ENCODE data around the gene TMEM178B. TPM values are rescaled to one million over a fixed set of nuclear protein-coding genes. Genes with fewer than 3 reads are reported as not detected.
A peak's percentile ranks its signal among the peaks of the same experiment; 100 is the strongest.

Gene TMEM178B
- total and polyA plus RNA-seq, 9 donors: 0.40 to 1.1 (median 0.58) TPM

GRCh38 chr7:141272417-141272816, 198.6 kb downstream of the TMEM178B start:
- no peak overlapping the region for H3K27ac ChIP-seq (ENCODE audit: low read length)
- no peak for DNase-seq
- H3K9me3 ChIP-seq (replicated peaks; ENCODE audit: control insufficient read depth, low read depth, low read length): no peaks in the 10 kb centered on the region
- 56% methylated on average over 2 of the region's 2 CpGs for WGBS (ENCODE audit: insufficient coverage)
- no peak overlapping the region for H3K4me3 ChIP-seq (ENCODE audit: low read length)
- H3K36me3 ChIP-seq (ENCODE audit: control insufficient read depth, insufficient read depth, low read length): no peaks in the 10 kb centered on the region
- H3K4me1 ChIP-seq (ENCODE audit: control insufficient read depth, insufficient read depth, low read length): no peaks in the 10 kb centered on the region
- H3K27me3 ChIP-seq (ENCODE audit: control insufficient read depth, insufficient read depth, low read length): no peaks in the 10 kb centered on the region

GRCh38 chr7:141275350-141275749, 201.5 kb downstream of the TMEM178B start:
- H3K36me3 ChIP-seq (ENCODE audit: control insufficient read depth, insufficient read depth, low read length): no peaks in the 10 kb centered on the region
- no peak for DNase-seq
- H3K9me3 ChIP-seq (replicated peaks; ENCODE audit: control insufficient read depth, low read depth, low read length): no peaks in the 10 kb centered on the region
- H3K4me1 ChIP-seq (ENCODE audit: control insufficient read depth, insufficient read depth, low read length): no peaks in the 10 kb centered on the region
- no peak overlapping the region for H3K4me3 ChIP-seq (ENCODE audit: low read length)
- no peak overlapping the region for H3K27ac ChIP-seq (ENCODE audit: low read length)
- H3K27me3 ChIP-seq (ENCODE audit: control insufficient read depth, insufficient read depth, low read length): no peaks in the 10 kb centered on the region
- 60% methylated on average over 1 of the region's 2 CpGs for WGBS (ENCODE audit: insufficient coverage)

- WGBS (ENCODE audit: insufficient coverage): 73% methylated on average over 4 of the region's 4 CpGs
- Histone ChIP-seq H3K27me3 (ENCODE audit: control insufficient read depth, insufficient read depth, low read length) (no peaks in the 10 kb centered on the region), H3K27ac (ENCODE audit: low read length) (no peak overlapping the region), H3K36me3 (ENCODE audit: control insufficient read depth, insufficient read depth, low read length) (no peaks in the 10 kb centered on the region), H3K4me3 (ENCODE audit: low read length) (no peak overlapping the region), H3K9me3 (replicated peaks; ENCODE audit: control insufficient read depth, low read depth, low read length) (no peaks in the 10 kb centered on the region), H3K4me1 (ENCODE audit: control insufficient read depth, insufficient read depth, low read length) (no peaks in the 10 kb centered on the region)
- no peak for DNase-seq
Observed at GRCh38 chr7:141276031-141276430, 202.2 kb downstream of the TMEM178B start.

- DNase-seq: no peak
- Histone ChIP-seq H3K9me3 (replicated peaks; ENCODE audit: control insufficient read depth, low read depth, low read length) (no peaks in the 10 kb centered on the region), H3K4me1 (ENCODE audit: control insufficient read depth, insufficient read depth, low read length) (no peaks in the 10 kb centered on the region), H3K36me3 (ENCODE audit: control insufficient read depth, insufficient read depth, low read length) (no peaks in the 10 kb centered on the region), H3K4me3 (ENCODE audit: low read length) (no peak overlapping the region), H3K27me3 (ENCODE audit: control insufficient read depth, insufficient read depth, low read length) (no peaks in the 10 kb centered on the region), H3K27ac (ENCODE audit: low read length) (no peak overlapping the region)
- WGBS (ENCODE audit: insufficient coverage): no CpG with 5 or more reads among the region's 3 CpGs
Observed at GRCh38 chr7:141280100-141280499, 206.2 kb downstream of the TMEM178B start.

- 82% methylated on average over 7 of the region's 7 CpGs for WGBS (ENCODE audit: insufficient coverage)
- no peaks in the 10 kb centered on the region for H3K4me1 ChIP-seq (ENCODE audit: control insufficient read depth, insufficient read depth, low read length)
- no peak overlapping the region for H3K27ac ChIP-seq (ENCODE audit: low read length)
- H3K4me3 ChIP-seq (ENCODE audit: low read length): no peak overlapping the region
- no peak for DNase-seq
- H3K9me3 ChIP-seq (replicated peaks; ENCODE audit: control insufficient read depth, low read depth, low read length): no peaks in the 10 kb centered on the region
- no peaks in the 10 kb centered on the region for H3K27me3 ChIP-seq (ENCODE audit: control insufficient read depth, insufficient read depth, low read length)
- no peaks in the 10 kb centered on the region for H3K36me3 ChIP-seq (ENCODE audit: control insufficient read depth, insufficient read depth, low read length)
Observed at GRCh38 chr7:141281311-141281710, 207.4 kb downstream of the TMEM178B start.

- Histone ChIP-seq H3K4me1 (ENCODE audit: control insufficient read depth, insufficient read depth, low read length) (no peaks in the 10 kb centered on the region), H3K27ac (ENCODE audit: low read length) (no peak overlapping the region), H3K27me3 (ENCODE audit: control insufficient read depth, insufficient read depth, low read length) (peaks cover 2% of the 10 kb centered on the region), H3K9me3 (replicated peaks; ENCODE audit: control insufficient read depth, low read depth, low read length) (no peaks in the 10 kb centered on the region), H3K36me3 (ENCODE audit: control insufficient read depth, insufficient read depth, low read length) (no peaks in the 10 kb centered on the region), H3K4me3 (ENCODE audit: low read length) (no peak overlapping the region)
- no CpG with 5 or more reads among the region's 3 CpGs for WGBS (ENCODE audit: insufficient coverage)
- no peak for DNase-seq
Observed at GRCh38 chr7:141286522-141286921, 212.7 kb downstream of the TMEM178B start.

GRCh38 chr7:141287936-141288335, 214.1 kb downstream of the TMEM178B start:
- H3K4me1 ChIP-seq (ENCODE audit: control insufficient read depth, insufficient read depth, low read length): no peaks in the 10 kb centered on the region
- WGBS (ENCODE audit: insufficient coverage): 57% methylated on average over 3 of the region's 5 CpGs

GRCh38 chr7:141288626-141289025, 214.8 kb downstream of the TMEM178B start:
- Histone ChIP-seq H3K9me3 (replicated peaks; ENCODE audit: control insufficient read depth, low read depth, low read length) (no peaks in the 10 kb centered on the region), H3K36me3 (ENCODE audit: control insufficient read depth, insufficient read depth, low read length) (no peaks in the 10 kb centered on the region), H3K4me3 (ENCODE audit: low read length) (no peak overlapping the region), H3K4me1 (ENCODE audit: control insufficient read depth, insufficient read depth, low read length) (no peaks in the 10 kb centered on the region), H3K27ac (ENCODE audit: low read length) (no peak overlapping the region), H3K27me3 (ENCODE audit: control insufficient read depth, insufficient read depth, low read length) (peaks cover 2% of the 10 kb centered on the region)
- WGBS (ENCODE audit: insufficient coverage): 84% methylated on average over 7 of the region's 7 CpGs
- no peak for DNase-seq

More at GRCh38 chr7:141287936-141288335, 214.1 kb downstream of the TMEM178B start:
- Histone ChIP-seq H3K27ac (ENCODE audit: low read length) (no peak overlapping the region), H3K36me3 (ENCODE audit: control insufficient read depth, insufficient read depth, low read length) (no peaks in the 10 kb centered on the region), H3K27me3 (ENCODE audit: control insufficient read depth, insufficient read depth, low read length) (peaks cover 2% of the 10 kb centered on the region), H3K9me3 (replicated peaks; ENCODE audit: control insufficient read depth, low read depth, low read length) (no peaks in the 10 kb centered on the region), H3K4me3 (ENCODE audit: low read length) (no peak overlapping the region)
- DNase-seq: no peak

- peaks cover 2% of the 10 kb centered on the region for H3K27me3 ChIP-seq (ENCODE audit: control insufficient read depth, insufficient read depth, low read length)
- no peaks in the 10 kb centered on the region for H3K36me3 ChIP-seq (ENCODE audit: control insufficient read depth, insufficient read depth, low read length)
- WGBS (ENCODE audit: insufficient coverage): 88% methylated on average over 7 of the region's 8 CpGs
- DNase-seq: no peak
- no peak overlapping the region for H3K27ac ChIP-seq (ENCODE audit: low read length)
- H3K9me3 ChIP-seq (replicated peaks; ENCODE audit: control insufficient read depth, low read depth, low read length): no peaks in the 10 kb centered on the region
- no peaks in the 10 kb centered on the region for H3K4me1 ChIP-seq (ENCODE audit: control insufficient read depth, insufficient read depth, low read length)
- no peak overlapping the region for H3K4me3 ChIP-seq (ENCODE audit: low read length)
Observed at GRCh38 chr7:141290365-141290764, 216.5 kb downstream of the TMEM178B start.

GRCh38 chr7:141290973-141291372, 217.1 kb downstream of the TMEM178B start:
- Histone ChIP-seq H3K27ac (ENCODE audit: low read length) (no peak overlapping the region), H3K27me3 (ENCODE audit: control insufficient read depth, insufficient read depth, low read length) (peaks cover 2% of the 10 kb centered on the region), H3K4me1 (ENCODE audit: control insufficient read depth, insufficient read depth, low read length) (no peaks in the 10 kb centered on the region), H3K4me3 (ENCODE audit: low read length) (no peak overlapping the region), H3K9me3 (replicated peaks; ENCODE audit: control insufficient read depth, low read depth, low read length) (no peaks in the 10 kb centered on the region), H3K36me3 (ENCODE audit: control insufficient read depth, insufficient read depth, low read length) (no peaks in the 10 kb centered on the region)
- WGBS (ENCODE audit: insufficient coverage): 59% methylated on average over 2 of the region's 7 CpGs
- peak; percentile 4 for DNase-seq

GRCh38 chr7:141291541-141291940, 217.7 kb downstream of the TMEM178B start:
- Histone ChIP-seq H3K36me3 (ENCODE audit: control insufficient read depth, insufficient read depth, low read length) (no peaks in the 10 kb centered on the region), H3K9me3 (replicated peaks; ENCODE audit: control insufficient read depth, low read depth, low read length) (no peaks in the 10 kb centered on the region), H3K4me1 (ENCODE audit: control insufficient read depth, insufficient read depth, low read length) (no peaks in the 10 kb centered on the region), H3K27me3 (ENCODE audit: control insufficient read depth, insufficient read depth, low read length) (peaks cover 2% of the 10 kb centered on the region), H3K27ac (ENCODE audit: low read length) (no peak overlapping the region), H3K4me3 (ENCODE audit: low read length) (no peak overlapping the region)
- WGBS (ENCODE audit: insufficient coverage): no CpG with 5 or more reads among the region's 2 CpGs
- no peak for DNase-seq
